ENCODE data around the gene ANKRD10. TPM values are rescaled to one million over a fixed set of nuclear protein-coding genes. Genes with fewer than 3 reads are reported as not detected.
A peak's percentile ranks its signal among the peaks of the same experiment; 100 is the strongest.

ANKRD10 gene
- total and polyA plus RNA-seq, 5 donors, result 41.1 to 90.9 (median 61.1) TPM

- intact Hi-C loops (cut with DNase I), result no loop called here
- 80% methylated on average over 10 of the region's 10 CpGs for whole genome bisulfite sequencing
- Histone ChIP-seq H3K4me3 (ENCODE audit: low read length) (no peak overlapping the region), H3K27ac (ENCODE audit: low read length) (no peak overlapping the region), H3K27me3 (ENCODE audit: control insufficient read depth, insufficient read depth) (no peaks in the 10 kb centered on the region), H3K9me3 (ENCODE audit: control insufficient read depth, low read length) (no peaks in the 10 kb centered on the region), H3K4me1 (ENCODE audit: control insufficient read depth, insufficient read depth, low read length) (peaks cover 6% of the 10 kb centered on the region)
- DNase-seq (no peak), ATAC-seq (no peak)
Measured at GRCh38 chr13:110885516-110885915, 29.4 kb downstream of the ANKRD10 start.

- ATAC-seq (no peak), DNase-seq (no peak)
- no peaks in the 10 kb centered on the region for H3K27me3 ChIP-seq (ENCODE audit: control insufficient read depth, insufficient read depth)
- no peaks in the 10 kb centered on the region for H3K9me3 ChIP-seq (ENCODE audit: control insufficient read depth, low read length)
- peaks cover 6% of the 10 kb centered on the region for H3K4me1 ChIP-seq (ENCODE audit: control insufficient read depth, insufficient read depth, low read length)
- H3K27ac ChIP-seq (ENCODE audit: low read length), result no peak overlapping the region
- intact Hi-C loops (cut with DNase I), result no loop called here
- 79% methylated on average over 3 of the region's 3 CpGs for WGBS
- H3K4me3 ChIP-seq (ENCODE audit: low read length), result no peak overlapping the region
Measured at GRCh38 chr13:110884517-110884916, 30.4 kb downstream of the ANKRD10 start.

GRCh38 chr13:110883542-110883941 lies 31.3 kb downstream of the ANKRD10 start:
- Histone ChIP-seq H3K4me3 (ENCODE audit: low read length) (no peak overlapping the region), H3K9me3 (ENCODE audit: control insufficient read depth, low read length) (no peaks in the 10 kb centered on the region), H3K27ac (ENCODE audit: low read length) (no peak overlapping the region), H3K4me1 (ENCODE audit: control insufficient read depth, insufficient read depth, low read length) (peaks cover 6% of the 10 kb centered on the region), H3K27me3 (ENCODE audit: control insufficient read depth, insufficient read depth) (no peaks in the 10 kb centered on the region)
- DNase-seq, result no peak
- intact Hi-C loops (cut with DNase I), result no loop called here
- WGBS, result 69% methylated on average over 7 of the region's 7 CpGs
- ATAC-seq, result no peak

GRCh38 chr13:110882972-110883371 lies 31.9 kb downstream of the ANKRD10 start:
- no peaks in the 10 kb centered on the region for H3K9me3 ChIP-seq (ENCODE audit: control insufficient read depth, low read length)
- H3K27ac ChIP-seq (ENCODE audit: low read length), result no peak overlapping the region
- ATAC-seq (no peak), DNase-seq (no peak)
- no peak overlapping the region for H3K4me3 ChIP-seq (ENCODE audit: low read length)
- intact Hi-C loops (cut with DNase I), result no loop called here
- no peaks in the 10 kb centered on the region for H3K27me3 ChIP-seq (ENCODE audit: control insufficient read depth, insufficient read depth)
- 85% methylated on average over 2 of the region's 2 CpGs for WGBS
- peaks cover 5% of the 10 kb centered on the region for H3K4me1 ChIP-seq (ENCODE audit: control insufficient read depth, insufficient read depth, low read length)

- ATAC-seq, result no peak
- no peak for DNase-seq
- H3K9me3 ChIP-seq (ENCODE audit: control insufficient read depth, low read length), result no peaks in the 10 kb centered on the region
- H3K27me3 ChIP-seq (ENCODE audit: control insufficient read depth, insufficient read depth), result no peaks in the 10 kb centered on the region
- H3K4me3 ChIP-seq (ENCODE audit: low read length), result no peak overlapping the region
- no peaks in the 10 kb centered on the region for H3K4me1 ChIP-seq (ENCODE audit: control insufficient read depth, insufficient read depth, low read length)
- 87% methylated on average over 13 of the region's 13 CpGs for WGBS
- intact Hi-C loops (cut with DNase I), result no loop called here
- no peak overlapping the region for H3K27ac ChIP-seq (ENCODE audit: low read length)
Measured at GRCh38 chr13:110881839-110882627, 32.8 kb downstream of the ANKRD10 start.

- no peaks in the 10 kb centered on the region for H3K4me1 ChIP-seq (ENCODE audit: control insufficient read depth, insufficient read depth, low read length)
- DNase-seq (no peak), ATAC-seq (no peak)
- H3K4me3 ChIP-seq (ENCODE audit: low read length), result no peak overlapping the region
- 77% methylated on average over 7 of the region's 7 CpGs for WGBS
- no peaks in the 10 kb centered on the region for H3K9me3 ChIP-seq (ENCODE audit: control insufficient read depth, low read length)
- no peak overlapping the region for H3K27ac ChIP-seq (ENCODE audit: low read length)
- H3K27me3 ChIP-seq (ENCODE audit: control insufficient read depth, insufficient read depth), result no peaks in the 10 kb centered on the region
- intact Hi-C loops (cut with DNase I), result no loop called here
Measured at GRCh38 chr13:110880627-110881026, 34.2 kb downstream of the ANKRD10 start.

- no peaks in the 10 kb centered on the region for H3K27me3 ChIP-seq (ENCODE audit: control insufficient read depth, insufficient read depth)
- 96% methylated on average over 15 of the region's 15 CpGs for WGBS
- H3K9me3 ChIP-seq (ENCODE audit: control insufficient read depth, low read length), result no peaks in the 10 kb centered on the region
- no peaks in the 10 kb centered on the region for H3K4me1 ChIP-seq (ENCODE audit: control insufficient read depth, insufficient read depth, low read length)
- intact Hi-C loops (cut with DNase I), result no loop called here
- no peak for ATAC-seq
- H3K4me3 ChIP-seq (ENCODE audit: low read length), result no peak overlapping the region
- H3K27ac ChIP-seq (ENCODE audit: low read length), result no peak overlapping the region
- DNase-seq, result no peak
Measured at GRCh38 chr13:110879482-110879881, 35.4 kb downstream of the ANKRD10 start.

GRCh38 chr13:110877737-110878258 lies 37.1 kb downstream of the ANKRD10 start:
- no peaks in the 10 kb centered on the region for H3K9me3 ChIP-seq (ENCODE audit: control insufficient read depth, low read length)
- no peaks in the 10 kb centered on the region for H3K27me3 ChIP-seq (ENCODE audit: control insufficient read depth, insufficient read depth)
- no peaks in the 10 kb centered on the region for H3K4me1 ChIP-seq (ENCODE audit: control insufficient read depth, insufficient read depth, low read length)
- intact Hi-C loops (cut with DNase I), result no loop called here
- no peak for DNase-seq
- H3K27ac ChIP-seq (ENCODE audit: low read length), result no peak overlapping the region
- 45% methylated on average over 4 of the region's 4 CpGs for WGBS
- ATAC-seq, result no peak
- no peak overlapping the region for H3K4me3 ChIP-seq (ENCODE audit: low read length)

- Histone ChIP-seq H3K4me3 (ENCODE audit: low read length) (no peak overlapping the region), H3K27ac (ENCODE audit: low read length) (no peak overlapping the region), H3K9me3 (ENCODE audit: control insufficient read depth, low read length) (no peaks in the 10 kb centered on the region), H3K4me1 (ENCODE audit: control insufficient read depth, insufficient read depth, low read length) (no peaks in the 10 kb centered on the region), H3K27me3 (ENCODE audit: control insufficient read depth, insufficient read depth) (no peaks in the 10 kb centered on the region)
- WGBS, result 98% methylated on average over 3 of the region's 3 CpGs
- ATAC-seq (no peak), DNase-seq (no peak)
- intact Hi-C loops (cut with DNase I), result no loop called here
Measured at GRCh38 chr13:110876609-110877008, 38.3 kb downstream of the ANKRD10 start.

GRCh38 chr13:110875241-110875640 lies 39.6 kb downstream of the ANKRD10 start:
- Histone ChIP-seq H3K27me3 (ENCODE audit: control insufficient read depth, insufficient read depth) (no peaks in the 10 kb centered on the region), H3K4me1 (ENCODE audit: control insufficient read depth, insufficient read depth, low read length) (no peaks in the 10 kb centered on the region), H3K4me3 (ENCODE audit: low read length) (peak overlapping the region; percentile 41), H3K27ac (ENCODE audit: low read length) (no peak overlapping the region), H3K9me3 (ENCODE audit: control insufficient read depth, low read length) (no peaks in the 10 kb centered on the region)
- 53% methylated on average over 8 of the region's 8 CpGs for WGBS
- intact Hi-C loops (cut with DNase I), result no loop called here
- DNase-seq (no peak), ATAC-seq (no peak)

GRCh38 chr13:110874508-110874960 lies 40.3 kb downstream of the ANKRD10 start:
- H3K4me1 ChIP-seq (ENCODE audit: control insufficient read depth, insufficient read depth, low read length), result peaks cover 3% of the 10 kb centered on the region
- no peaks in the 10 kb centered on the region for H3K27me3 ChIP-seq (ENCODE audit: control insufficient read depth, insufficient read depth)
- H3K4me3 ChIP-seq (ENCODE audit: low read length), result peak overlapping the region; percentile 41
- no peaks in the 10 kb centered on the region for H3K9me3 ChIP-seq (ENCODE audit: control insufficient read depth, low read length)
- peak; percentile 84 to 93 for ATAC-seq
- WGBS, result under 1% methylated on average over 32 of the region's 32 CpGs
- DNase-seq, result peak; percentile 91 to 96 (median 96)
- intact Hi-C loops (cut with DNase I), result loop anchor here in 2 of 4 donors (5.0 kb wide), 1 partner anchor 38 kb away; no protein-coding TSS in a partner anchor
- no peak overlapping the region for H3K27ac ChIP-seq (ENCODE audit: low read length)

Data from right cardiac atrium (tissue), 5 donors.